Smooth muscle cell of the brain vasculature (primary cell): ENCODE data around the gene FBXW11.
"Not testable (repeated sequence)": the region's sequence is repeated elsewhere in the genome, so short reads cannot be mapped to it uniquely, and the experiment has no call there.

Experiments used
- DNase-seq: peaks from one replicate; pipeline ENCODE4 v3.0.0-alpha.2; 2012; ENCODE audit warnings: low read depth, low spot score

FBXW11 gene

DNA sequence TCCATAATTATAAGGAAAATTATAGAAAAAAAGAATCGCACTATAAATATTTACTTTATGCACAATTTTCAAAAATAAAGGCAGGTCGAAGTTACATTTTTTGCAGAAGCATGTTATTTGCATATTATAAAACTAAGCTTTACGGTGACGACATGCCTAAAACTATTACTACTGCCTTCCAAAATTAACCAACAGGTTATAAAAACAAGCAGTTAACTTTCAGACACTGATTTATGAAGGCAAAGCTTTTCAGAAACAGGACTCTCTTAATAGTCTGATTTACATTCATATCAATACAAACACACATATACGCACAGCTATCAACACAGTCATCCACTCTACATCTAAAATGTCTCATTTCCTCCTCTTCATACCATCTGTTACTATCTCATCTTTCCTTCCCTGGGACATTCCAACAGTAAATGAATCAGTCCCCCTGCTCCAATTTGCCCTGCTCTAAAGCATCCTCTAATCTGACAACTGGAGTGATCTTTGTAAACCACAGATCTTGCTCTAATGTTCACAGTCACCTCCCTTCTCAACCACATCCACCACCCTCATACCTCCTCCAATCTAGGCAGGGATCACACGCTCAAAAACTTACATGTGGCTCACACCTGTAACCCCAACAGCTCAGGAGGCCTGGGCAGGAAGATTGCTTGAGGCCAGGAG lies 21.6 kb downstream of the FBXW11 start:
- DNase-seq = no peak

DNA sequence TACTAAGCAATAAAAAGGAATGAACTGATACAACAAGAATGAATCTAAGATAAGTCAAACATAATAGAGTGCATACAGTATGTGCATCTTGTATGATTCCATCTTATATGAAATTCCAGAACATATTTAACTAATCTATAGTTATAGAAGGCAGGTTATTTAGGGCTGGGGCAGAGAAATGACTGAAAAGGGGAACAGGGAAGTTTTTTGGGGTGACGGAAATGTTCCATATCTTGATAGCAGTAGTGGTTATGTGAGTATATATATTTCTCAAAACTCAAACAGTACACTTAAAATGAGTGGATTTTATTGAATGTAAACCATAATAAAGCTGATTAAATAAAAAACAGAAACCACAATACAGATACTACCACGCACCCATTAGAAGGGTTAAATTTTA lies 24.6 kb downstream of the FBXW11 start:
- DNase-seq = no peak

DNA sequence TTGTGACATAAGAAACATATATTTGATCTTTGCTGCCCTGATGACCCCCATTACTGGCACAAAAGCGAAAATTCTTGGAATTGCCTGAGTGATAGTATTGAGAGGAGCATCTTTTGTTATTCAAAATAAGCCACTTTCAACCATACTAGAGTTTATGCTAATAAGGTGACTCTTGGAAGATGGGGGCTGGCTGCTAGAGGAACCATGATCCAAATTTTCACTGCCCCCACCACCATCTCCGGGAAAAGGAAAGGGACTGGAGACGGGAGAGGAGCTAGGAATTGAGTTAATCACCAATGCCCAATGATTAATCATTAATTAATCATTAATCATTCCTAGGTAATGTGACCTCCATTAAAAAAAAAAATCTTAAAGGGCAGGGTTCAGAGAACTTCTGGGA lies 25.6 kb downstream of the FBXW11 start:
- DNase-seq = no peak

DNA sequence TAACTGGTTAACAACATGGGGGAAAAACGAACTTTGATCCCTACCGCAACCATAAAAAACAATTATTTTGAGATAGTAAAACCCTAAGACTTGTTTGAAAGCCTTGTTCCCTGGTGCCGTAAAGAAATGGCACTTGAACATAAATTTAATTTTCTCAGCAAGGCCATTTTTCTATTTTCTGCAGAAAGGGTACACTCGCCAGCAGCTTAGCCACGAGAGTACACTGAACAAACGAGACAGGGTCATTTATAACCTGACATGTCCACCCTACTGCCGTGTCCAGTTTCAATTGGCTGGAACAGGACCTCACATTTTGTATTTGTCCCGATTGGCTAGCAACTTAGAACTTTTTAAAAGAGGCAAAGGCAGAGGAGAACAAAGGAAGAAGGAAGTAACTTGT lies 26.8 kb downstream of the FBXW11 start:
- DNase-seq = no peak

DNA sequence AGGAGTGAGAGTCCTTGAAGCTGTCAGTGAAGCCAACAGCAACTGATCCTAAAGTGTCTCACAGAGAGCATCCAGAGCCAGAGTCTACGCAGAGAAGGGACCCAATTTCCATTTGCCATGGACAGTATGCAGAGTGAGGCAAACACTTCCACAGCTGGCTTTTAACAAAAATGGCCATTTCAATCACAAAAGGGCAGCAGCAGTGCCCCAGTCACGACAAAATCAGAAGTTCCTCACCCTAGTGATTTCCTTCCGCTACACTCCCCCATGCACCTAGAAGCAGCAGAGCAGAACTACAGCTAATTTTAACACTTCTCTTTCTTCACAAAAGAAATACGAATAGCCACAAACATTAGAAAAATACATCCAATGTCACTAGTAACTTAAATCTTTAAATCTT lies 27.9 kb downstream of the FBXW11 start:
- no peak for DNase-seq

DNA sequence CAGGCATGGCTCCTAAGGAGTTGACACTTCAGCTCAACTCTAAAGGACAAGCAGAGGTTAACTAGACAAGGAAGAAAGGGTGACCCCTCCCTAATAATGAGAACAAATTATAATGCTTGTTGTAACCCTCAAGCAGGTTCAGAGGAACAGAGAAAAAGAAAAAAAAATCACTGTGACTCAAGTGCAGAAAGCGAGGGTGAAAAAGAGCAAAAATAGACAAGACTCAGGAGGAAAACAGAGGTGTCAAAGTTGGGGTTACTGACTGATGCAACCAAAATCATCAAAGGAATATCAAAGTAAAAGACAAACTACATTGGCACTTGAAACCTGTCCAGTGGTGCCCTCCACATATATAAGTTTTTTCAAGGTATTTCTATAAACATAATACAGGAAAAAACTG lies 28.4 kb downstream of the FBXW11 start:
- no peak for DNase-seq

DNA sequence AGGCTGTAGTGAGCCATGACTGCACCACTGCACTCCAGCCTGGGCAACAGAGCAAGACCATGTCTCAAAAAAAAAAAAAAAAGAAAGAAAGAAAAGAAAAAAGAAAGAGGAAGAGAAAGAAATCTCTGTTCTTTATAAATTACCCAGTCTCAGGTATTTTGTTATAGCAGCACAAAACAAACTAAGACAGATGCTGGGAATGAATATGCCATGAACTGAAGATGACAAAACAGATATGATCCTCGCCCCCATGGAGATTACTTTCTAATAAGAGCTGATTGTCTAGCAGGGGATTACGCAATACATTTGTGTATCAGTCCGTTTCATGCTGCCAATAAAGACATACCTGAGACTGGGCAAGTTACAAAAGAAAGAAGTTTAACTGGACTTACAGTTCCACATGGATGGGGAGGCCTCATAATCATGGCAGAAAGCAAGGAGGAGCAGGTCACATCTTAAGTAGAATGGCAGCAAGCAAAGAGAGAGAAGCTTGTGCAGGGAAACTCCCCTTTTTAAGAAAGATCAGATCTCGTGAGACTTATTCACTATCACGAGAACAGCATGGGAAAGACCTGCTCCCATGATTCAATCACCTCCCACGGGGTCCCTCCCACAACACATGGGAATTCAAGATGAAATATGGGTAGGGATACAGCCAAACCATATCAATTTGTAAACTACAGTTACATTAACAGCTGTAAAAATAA lies 29.0 kb downstream of the FBXW11 start:
- DNase-seq = not testable (repeated sequence)

DNA sequence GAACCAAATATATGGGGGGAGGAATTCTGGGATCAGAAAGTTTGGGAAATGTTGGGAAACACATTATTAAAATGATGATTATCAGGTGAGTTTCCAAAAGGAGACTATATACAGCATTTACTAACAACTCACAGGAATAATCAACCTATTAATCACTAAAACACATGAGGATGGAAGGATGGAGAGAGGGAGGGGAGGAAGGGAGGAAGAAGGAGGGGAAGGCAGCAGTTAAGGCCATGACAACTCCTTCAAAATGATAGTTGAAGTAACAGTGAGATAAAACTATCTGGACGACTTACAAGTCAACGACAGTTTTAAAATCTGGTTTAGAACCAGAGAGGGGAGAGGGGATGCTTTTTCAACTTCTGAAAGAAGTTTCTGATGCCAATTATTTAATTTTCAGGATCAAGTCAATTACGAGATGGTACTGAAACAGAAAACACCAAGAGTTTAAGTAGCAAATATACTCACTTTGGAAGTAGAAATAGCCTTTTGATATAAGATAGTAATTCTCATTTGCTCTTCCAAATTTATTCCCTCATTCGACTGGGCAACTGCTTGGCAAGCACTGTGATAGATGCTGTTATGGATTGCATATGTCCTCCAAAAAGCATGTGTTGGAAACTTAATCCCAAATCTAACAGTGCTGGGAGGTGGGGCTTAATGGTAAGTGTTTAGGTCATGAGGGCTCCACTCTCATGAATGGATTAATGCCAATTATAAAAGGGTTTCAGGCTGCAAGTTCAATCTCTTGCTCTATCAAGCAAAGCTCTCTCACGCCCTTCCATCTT lies 30.4 kb downstream of the FBXW11 start:
- DNase-seq = no peak

DNA sequence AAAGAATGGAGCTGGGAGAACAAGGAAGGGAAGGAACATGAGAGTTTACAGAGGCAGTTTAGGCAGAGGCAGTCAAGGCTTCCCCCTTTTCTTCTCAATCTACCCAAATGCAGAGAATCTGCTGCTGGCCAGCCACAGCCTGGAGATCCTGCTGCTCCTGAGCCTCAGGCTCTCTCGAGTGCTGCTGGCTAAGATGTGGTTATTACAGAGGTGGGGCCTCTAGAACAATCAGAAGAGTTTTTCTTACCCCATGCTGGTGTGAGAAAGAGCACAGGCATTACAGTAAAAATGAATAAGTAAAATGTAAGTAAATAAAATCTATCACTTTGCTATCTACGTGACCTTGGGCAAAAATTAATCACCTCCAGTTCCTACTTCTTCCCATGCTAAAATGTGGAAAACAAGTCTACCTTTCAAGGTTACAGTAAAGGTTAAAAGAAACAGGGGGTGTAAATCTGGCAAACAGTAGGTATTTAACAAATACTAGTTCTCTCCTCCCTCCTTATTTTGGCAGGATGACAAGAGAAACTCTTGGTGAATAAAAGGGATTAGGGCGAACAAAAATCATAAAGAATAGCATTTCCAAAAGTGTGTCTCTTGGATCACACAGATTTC lies 31.1 kb downstream of the FBXW11 start:
- DNase-seq = no peak

DNA sequence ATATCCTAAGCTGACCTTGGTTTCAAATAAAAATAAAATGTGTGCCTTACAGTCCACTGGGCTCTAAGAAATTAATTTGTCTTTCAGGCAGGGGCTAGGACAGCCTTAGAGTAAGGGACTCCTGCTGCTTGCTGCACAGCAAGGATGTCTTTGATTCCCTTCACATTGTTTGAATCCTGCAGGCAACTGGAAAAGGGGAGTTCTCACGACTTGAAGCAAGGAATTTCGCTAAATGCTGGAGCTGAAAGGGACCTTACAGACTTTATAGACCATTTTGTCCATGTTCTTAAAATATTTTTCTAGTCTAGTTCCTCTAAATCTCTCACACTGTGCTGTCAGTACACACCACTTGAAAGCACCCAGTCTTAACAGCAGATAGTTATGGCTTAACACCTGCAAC lies 35.6 kb downstream of the FBXW11 start:
- DNase-seq = no peak

DNA sequence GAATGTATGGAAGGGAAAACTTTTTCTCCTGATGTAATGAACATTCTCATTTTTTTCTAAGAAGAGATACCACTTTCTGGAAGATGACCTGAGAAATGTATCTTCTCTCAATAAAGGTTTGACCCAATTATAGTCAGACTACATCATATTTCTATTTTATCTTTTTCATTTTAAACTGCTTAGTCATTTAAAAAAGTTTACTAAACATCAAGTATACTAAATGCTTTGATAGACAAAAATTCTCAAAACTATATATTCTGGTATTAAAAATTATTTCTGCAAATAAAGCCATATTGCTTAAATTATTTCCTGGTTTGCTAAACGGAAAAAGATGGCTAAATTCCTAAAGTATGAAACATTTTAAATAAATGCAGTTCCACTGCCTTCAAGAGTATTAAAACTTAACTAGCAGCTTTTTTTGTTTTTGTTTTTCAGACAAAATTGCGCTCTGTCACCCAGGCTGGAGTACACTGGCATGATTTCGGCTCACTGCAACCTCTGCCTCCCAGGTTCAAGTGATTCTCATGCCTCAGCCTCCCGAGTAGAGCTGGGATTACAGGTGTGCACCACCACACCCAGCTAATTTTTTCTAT lies 37.1 kb downstream of the FBXW11 start:
- no peak for DNase-seq

DNA sequence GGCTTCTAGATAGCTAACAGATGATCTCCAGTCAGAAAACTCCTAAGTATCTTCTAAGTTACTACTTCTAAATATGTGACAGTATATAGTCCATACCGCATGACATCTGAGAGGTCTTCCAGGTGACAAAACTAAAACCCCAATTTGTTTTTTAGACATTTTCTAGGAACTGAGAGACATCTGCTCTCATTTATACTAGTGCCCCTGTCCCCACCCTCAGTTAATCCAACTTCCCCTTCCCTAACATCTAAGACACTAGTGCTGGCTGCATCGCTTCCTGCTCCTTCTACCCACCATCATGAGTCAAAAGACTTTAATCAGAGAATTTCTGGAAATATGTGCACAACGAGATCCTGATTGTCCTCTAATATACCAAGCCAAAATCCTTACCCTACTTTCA lies 37.9 kb downstream of the FBXW11 start:
- DNase-seq = no peak

DNA sequence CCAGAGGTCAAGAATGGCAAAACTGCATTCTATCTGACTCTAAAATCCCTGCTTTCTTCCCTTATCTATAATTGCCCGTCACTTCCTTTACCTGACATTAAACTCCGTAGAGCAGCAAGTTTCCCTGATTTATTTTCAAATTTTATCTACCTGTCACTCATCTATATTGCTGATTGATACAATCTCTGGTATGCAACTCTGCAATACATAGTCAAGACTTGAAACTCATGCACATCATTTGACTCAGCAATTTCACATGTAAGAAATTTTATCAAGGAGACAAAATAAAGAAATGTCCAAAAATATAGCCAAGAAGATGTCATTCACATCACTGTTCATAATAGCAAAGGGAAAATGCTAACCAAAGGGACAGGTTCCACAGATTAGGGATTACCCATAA lies 39.5 kb downstream of the FBXW11 start:
- no peak for DNase-seq

DNA sequence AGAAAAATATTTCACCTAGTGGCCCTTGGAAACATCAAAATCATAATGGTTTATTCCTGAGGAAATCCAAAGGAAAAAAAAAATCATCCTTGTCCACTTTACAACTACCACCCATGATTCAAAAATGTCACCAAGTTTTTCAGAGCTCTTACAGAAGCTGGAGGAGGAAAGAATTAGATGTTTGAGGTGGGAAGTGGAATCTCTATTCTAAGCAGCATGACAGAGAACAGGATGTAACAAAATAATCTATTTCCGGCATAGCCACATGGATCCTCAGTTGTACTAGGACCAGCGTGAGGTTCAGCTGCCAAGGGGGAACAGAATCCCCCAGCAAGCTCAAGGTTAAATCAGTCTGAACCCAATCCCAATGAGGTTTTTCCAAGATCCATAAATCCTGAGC lies 40.2 kb downstream of the FBXW11 start:
- DNase-seq = no peak

DNA sequence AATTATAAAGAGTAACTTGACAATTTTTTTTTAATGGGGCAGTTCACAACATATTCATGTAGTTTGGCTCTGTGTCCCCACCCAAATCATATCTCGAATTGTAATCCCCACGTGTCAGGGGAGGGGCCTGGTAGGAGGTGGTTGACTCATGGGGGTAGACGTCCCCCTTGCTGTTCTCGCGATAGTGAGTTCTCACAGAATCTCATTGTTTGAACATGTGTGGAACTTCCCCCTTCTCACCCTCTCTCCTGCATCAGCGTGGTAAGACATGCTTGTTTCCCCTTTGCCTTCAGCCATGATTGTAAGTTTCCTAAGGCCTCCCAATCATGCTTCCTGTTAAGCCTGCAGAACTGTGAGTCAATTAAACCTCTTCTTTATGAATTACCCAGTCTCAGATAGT lies 40.7 kb downstream of the FBXW11 start:
- DNase-seq = no peak

DNA sequence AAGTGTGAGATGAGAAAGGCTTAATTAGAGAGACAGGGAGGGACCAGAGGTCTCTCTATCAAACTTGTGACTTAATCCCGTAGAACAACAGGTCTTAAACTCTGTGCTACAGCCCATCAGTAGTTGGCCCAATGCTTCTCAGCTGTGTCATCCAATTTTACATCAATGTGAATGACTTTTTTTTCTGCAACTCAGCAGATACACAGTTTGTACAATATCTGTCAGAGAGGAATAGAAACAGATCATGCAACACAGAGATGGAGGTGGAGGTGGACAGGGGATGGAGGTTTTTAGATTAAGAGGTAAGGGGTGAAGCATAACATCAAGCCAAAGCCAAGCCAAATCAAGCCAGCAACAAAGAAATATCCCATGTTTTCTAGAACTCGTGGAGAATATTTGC lies 43.0 kb downstream of the FBXW11 start:
- no peak for DNase-seq

DNA sequence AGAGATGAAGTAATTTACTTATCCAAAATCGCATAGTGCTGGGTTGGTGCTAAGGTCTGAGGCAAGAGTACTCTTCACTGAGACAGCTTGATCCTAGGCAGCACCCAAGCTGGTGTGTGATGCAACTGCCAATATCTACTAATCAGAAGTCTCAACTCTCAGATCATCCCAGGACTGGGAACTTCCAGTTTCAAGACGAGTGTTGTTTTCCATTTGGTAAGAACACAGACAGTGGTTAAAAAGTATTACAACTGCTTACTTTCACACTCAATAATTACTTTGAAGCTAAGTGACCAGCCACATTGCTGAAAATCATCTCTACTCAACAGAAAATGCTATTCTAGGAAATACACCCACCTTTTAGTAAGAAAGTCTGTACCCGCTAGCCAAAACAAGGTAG lies 45.3 kb downstream of the FBXW11 start:
- DNase-seq = no peak

DNA sequence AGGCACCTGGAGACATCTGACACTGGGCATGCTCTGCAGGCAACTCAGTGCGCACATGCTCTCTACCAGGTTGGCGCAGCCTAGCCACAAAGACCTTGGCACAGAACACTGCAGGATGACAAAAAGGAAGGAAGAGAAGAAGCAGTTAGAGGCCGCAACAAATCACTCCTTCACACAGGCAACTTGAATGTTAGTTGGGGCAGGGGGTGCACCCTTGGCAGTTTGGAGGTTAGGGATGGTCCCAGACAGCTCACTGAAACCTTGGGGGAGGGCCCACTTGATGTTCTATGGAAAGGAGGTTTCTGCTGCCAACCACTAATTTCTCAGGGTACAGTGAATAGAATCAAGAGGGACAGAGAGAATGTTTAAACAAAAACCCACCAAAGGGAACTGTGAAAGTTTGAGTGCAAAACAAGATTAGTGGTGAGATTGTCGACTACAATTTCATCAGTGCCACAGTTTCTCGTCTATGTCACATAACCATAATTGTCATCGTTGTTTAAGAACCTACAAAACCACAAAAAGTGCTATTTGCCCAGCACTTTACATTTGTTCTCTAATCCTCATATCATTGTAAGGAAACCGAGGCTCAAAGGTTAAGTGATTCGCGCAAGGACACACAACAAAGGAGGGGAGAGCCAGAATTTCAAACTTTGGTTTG lies 48.7 kb downstream of the FBXW11 start:
- no peak for DNase-seq

DNA sequence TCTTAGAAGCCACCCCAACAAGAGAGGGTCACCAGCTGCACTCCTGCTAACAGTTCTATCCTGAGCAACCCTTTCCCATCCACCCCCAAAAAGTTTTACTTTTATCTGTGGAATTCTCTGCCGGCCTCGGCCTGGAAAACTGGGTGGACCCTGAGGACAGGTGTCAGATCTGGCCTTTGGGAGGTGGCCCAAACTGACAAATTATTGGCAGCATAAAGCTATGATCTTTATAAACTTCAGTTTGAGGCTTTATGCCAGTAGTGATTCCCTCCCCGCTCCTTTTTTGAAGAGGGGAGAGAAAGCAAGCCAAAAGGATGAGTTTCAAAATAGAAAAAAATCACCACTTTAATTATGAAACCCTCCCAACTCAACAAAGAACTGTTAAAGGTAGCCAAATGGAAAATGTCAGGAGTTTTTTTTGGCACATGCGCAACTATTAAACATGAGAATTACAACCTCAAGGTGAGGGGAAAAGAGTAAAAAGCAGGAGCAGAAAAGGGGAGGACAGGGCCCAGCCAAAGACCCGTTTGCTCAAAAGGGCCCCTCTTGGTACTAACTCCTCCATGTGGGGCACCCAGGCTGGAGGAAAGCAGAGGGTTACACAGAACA lies 49.4 kb downstream of the FBXW11 start:
- DNase-seq = no peak

DNA sequence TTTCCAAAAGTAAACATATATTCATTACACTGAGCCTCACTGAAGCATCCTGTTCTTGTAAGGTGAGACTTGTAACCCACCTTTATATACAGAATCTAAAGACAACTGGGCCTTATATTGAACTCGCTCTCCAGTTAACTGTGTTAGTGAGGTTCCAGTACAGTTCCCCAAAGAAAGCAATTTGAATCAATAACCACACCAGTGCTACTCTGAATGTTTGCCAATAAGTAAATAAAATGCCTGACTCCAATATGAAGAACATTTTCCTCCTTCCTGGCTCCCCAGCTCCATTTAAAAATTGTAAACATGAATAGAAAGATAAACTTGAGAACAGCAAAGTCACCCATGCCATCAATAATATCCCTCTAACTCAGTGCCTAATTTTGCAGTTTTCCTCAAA lies 50.1 kb downstream of the FBXW11 start:
- DNase-seq = no peak

DNA sequence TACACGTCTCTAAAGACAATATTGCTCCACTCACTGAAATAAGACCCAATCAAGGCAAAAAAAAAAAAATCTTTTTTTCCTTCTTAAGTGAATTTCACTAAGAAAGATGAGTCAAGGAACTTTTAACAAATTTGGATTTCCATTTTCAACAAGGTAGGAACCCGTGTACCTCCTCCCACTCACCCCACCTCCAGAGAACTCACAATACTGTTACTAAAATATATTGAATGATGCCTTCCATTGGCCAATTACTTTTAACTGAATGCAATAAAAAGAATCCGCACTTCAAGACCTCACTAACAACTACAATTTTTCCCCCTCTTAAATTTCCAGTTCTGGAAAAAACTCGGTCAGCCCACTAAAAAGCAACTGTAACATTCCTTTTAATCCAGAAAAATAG lies 50.7 kb downstream of the FBXW11 start:
- DNase-seq = no peak
